ENCODE data around the gene PRKRA. TPM values are rescaled to one million over a fixed set of nuclear protein-coding genes. Genes with fewer than 3 reads are reported as not detected.

PRKRA gene
- total RNA-seq, 1 donor from 2014 or later: 48.8 TPM

GRCh38 chr2:178385595-178386148, 65.3 kb downstream of the PRKRA start:
- Mint-ChIP-seq H3K27me3 (ENCODE audit: low read depth) (no peaks in the 10 kb centered on the region), H3K4me1 (ENCODE audit: low read depth) (peaks cover 8% of the 10 kb centered on the region), H3K27ac (ENCODE audit: unreplicated experiment) (no peak overlapping the region), H3K36me3 (ENCODE audit: low read depth) (peaks cover 27% of the 10 kb centered on the region), H3K4me3 (ENCODE audit: unreplicated experiment) (no peak overlapping the region), H3K9me3 (ENCODE audit: low read depth) (no peaks in the 10 kb centered on the region)
- DNase-seq (ENCODE audit: low spot score): no peak
- no peak for TF ChIP-seq CTCF (IDR thresholded peaks at IDR 0.05)

GRCh38 chr2:178383718-178384117, 67.3 kb downstream of the PRKRA start:
- DNase-seq (ENCODE audit: low spot score): no peak
- Mint-ChIP-seq H3K4me1 (ENCODE audit: low read depth) (peaks cover 8% of the 10 kb centered on the region), H3K4me3 (ENCODE audit: unreplicated experiment) (no peak overlapping the region), H3K36me3 (ENCODE audit: low read depth) (peaks cover 21% of the 10 kb centered on the region), H3K9me3 (ENCODE audit: low read depth) (no peaks in the 10 kb centered on the region), H3K27me3 (ENCODE audit: low read depth) (no peaks in the 10 kb centered on the region), H3K27ac (ENCODE audit: unreplicated experiment) (no peak overlapping the region)
- TF ChIP-seq CTCF (IDR thresholded peaks at IDR 0.05): no peak

Other genes starting within 250 kb of the PRKRA start
- 3.7 to 6.6 TPM (median 4.2 TPM) in 3 replicates for gene PJVK, start 203 bp upstream of the PRKRA start, total RNA-seq
- 41.7 to 62.5 TPM (median 44.3 TPM) in 3 replicates for gene FKBP7, start 27.4 kb upstream of the PRKRA start, total RNA-seq
- gene PLEKHA3, start 29.3 kb upstream of the PRKRA start, total RNA-seq: 34.9 to 39.4 TPM (median 36.4 TPM) in 3 replicates

Measured in chondrocyte (in vitro differentiated cells).